Aorta (tissue), 5 donors: Measurements from ENCODE around the gene BOLA1. TPM values are rescaled to one million over a fixed set of nuclear protein-coding genes. Genes with fewer than 3 reads are reported as not detected.

Experiments used
- ATAC-seq: fragments of 200-7000 bp; cut with Tn5 transposase; one replicate; pipeline ENCODE4 v1.9.1; 2022; ENCODE audit warnings: moderate library complexity; ENCODE audit not compliant: low FRiP score
- DNase-seq, 2 donors: peaks; one replicate each; pipeline ENCODE4 v3.0.0-alpha.2; 2020
- H3K27ac ChIP-seq, 2 donors: one replicate each; pipeline ENCODE4 v1.5.1; 2013; ENCODE audit warnings: low read length in 2 of 2, mild to moderate bottlenecking in 2 of 2, moderate library complexity in 2 of 2, control low read depth in 1 of 2, inconsistent platforms in 1 of 2, low read depth in 1 of 2
- H3K27me3 ChIP-seq, 2 donors: one replicate each; pipeline ENCODE4 v1.6.1; 2013; ENCODE audit warnings: control low read depth in 1 of 2, low read length in 1 of 2, mild to moderate bottlenecking in 1 of 2, moderate library complexity in 1 of 2; ENCODE audit not compliant: insufficient read depth in 2 of 2, control insufficient read depth in 1 of 2
- H3K36me3 ChIP-seq, 2 donors: one replicate each; pipeline ENCODE4 v1.6.1; 2013; ENCODE audit warnings: control low read depth in 1 of 2, low read length in 1 of 2, mild to moderate bottlenecking in 1 of 2; ENCODE audit not compliant: insufficient read depth in 2 of 2, control insufficient read depth in 1 of 2
- H3K4me1 ChIP-seq, 2 donors: one replicate each; pipeline ENCODE4 v1.6.1; 2013; ENCODE audit warnings: low read length in 2 of 2, control low read depth in 1 of 2, mild to moderate bottlenecking in 1 of 2, moderate library complexity in 1 of 2; ENCODE audit not compliant: insufficient read depth in 2 of 2, control insufficient read depth in 1 of 2
- H3K4me3 ChIP-seq, 2 donors: one replicate each; pipeline ENCODE4 v1.5.1; 2013; ENCODE audit warnings: low read length in 2 of 2, control low read depth in 1 of 2, mild to moderate bottlenecking in 1 of 2
- H3K9me3 ChIP-seq: one replicate; pipeline ENCODE4 v1.6.1; 2013; ENCODE audit warnings: mild to moderate bottlenecking, low read length; ENCODE audit not compliant: control insufficient read depth
- WGBS, 2 donors: extraction: QIAGEN DNeasy Blood & Tissue Kit; methylation state at CpG; one replicate each; pipeline ENCODE4 v1.1.7; 2013; 5-methylcytosine and 5-hydroxymethylcytosine counted together
- intact Hi-C, 2 donors: fragments of 100-400 bp; cut with DNase I; formaldehyde crosslinking; loops; one replicate each; pipeline versions ENCODE4 v1.14.2 to v1.15.0; 2022
- polyA plus RNA-seq, 2 donors: library from polyadenylated mRNA; stranded (reverse); fragments of 200-250 nt; gene quantifications; one replicate each; pipeline ENCODE4 v1.2.3, GENCODE V29; 2013
- total RNA-seq, 2 donors: library from RNA; stranded (reverse); fragmentation: NEBNext Ultra II Directional; extraction: Animal tissue kit (Norgen Biotek cat#: 25700); gene quantifications; one replicate each; pipeline ENCODE4 v1.2.1, GENCODE V29; 2021
- donor health status: healthy with polysubstance abuse.
- donor health status: Bipolar disorder and iron deficiency.
- donor health status: DM: no; HTN: no; CAD: no.
- donor health status: DM: no; HTN: no; CAD: no.
- donor health status: DM: yes; HTN: yes; CAD: no.

The BOLA1 gene
- total and polyA plus RNA-seq, 4 donors: 8.7 to 26.6 (median 18.1) TPM

DNA sequence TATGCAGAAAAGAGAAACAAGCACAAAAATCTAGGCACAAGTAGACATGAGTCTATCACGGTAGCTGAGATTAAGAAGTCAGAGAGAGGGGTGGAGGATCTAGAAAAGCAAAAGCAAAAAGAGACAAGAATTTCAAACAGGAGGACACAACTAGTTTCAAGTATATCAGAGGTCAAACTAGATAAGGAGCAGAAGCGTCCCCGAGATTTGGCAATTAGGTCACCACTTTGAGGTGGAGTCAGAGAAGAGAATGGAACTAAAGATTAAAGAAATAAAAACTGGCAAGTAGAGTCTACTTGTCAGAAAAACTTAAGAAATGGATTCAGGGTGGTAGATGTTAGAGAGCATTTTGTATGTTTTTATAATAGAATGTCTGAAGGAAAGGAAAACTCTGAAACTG, 26.0 kb downstream of the BOLA1 start:
- H3K27ac ChIP-seq: no peak overlapping the region
- peaks cover 8 to 13% of the 10 kb centered on the region in 2 donors for H3K36me3 ChIP-seq
- DNase-seq (no peak), ATAC-seq (no peak)
- intact Hi-C loops: loop anchor here in 1 of 2 donors (5.0 kb wide), 1 partner anchor 33 kb away; no protein-coding TSS in a partner anchor
- no peak overlapping the region for H3K4me3 ChIP-seq
- 79 to 88% methylated on average over 3 of the region's 3 CpGs for WGBS, 2 donors
- no peaks in the 10 kb centered on the region for H3K27me3 ChIP-seq
- peaks cover 0 to 3% of the 10 kb centered on the region in 2 donors for H3K4me1 ChIP-seq
- H3K9me3 ChIP-seq: no peaks in the 10 kb centered on the region

DNA sequence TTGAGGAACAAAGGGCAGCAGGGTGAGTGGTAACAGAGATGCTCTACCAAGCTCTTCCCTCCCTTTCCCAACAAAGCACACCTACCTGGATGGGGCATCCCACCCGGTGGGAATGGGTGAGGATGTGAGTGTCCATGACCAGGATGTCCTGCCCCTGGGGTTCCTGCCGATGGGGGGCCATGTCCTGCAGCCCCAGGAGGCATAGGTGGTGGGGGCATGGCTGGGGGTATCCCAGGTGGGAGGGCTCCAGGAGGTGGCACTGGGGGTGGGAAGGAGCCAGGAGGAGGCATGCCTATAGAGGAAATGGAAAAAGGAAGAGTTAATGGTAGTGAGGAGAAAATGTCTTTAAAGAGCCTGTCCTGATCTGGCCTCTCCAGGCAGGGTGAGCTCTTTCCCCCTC, 26.4 kb downstream of the BOLA1 start:
- intact Hi-C loops: loop anchor here in 1 of 2 donors (5.0 kb wide), 1 partner anchor 33 kb away; no protein-coding TSS in a partner anchor
- ATAC-seq: no peak
- Histone ChIP-seq H3K36me3 (peaks cover 8 to 13% of the 10 kb centered on the region in 2 donors), H3K9me3 (no peaks in the 10 kb centered on the region), H3K27me3 (no peaks in the 10 kb centered on the region), H3K4me1 (peaks cover 0 to 3% of the 10 kb centered on the region in 2 donors), H3K27ac (no peak overlapping the region), H3K4me3 (no peak overlapping the region)
- WGBS, 2 donors: 81 to 86% methylated on average over 2 of the region's 2 CpGs
- DNase-seq: peak in 1 of 2 donors; percentile 37

DNA sequence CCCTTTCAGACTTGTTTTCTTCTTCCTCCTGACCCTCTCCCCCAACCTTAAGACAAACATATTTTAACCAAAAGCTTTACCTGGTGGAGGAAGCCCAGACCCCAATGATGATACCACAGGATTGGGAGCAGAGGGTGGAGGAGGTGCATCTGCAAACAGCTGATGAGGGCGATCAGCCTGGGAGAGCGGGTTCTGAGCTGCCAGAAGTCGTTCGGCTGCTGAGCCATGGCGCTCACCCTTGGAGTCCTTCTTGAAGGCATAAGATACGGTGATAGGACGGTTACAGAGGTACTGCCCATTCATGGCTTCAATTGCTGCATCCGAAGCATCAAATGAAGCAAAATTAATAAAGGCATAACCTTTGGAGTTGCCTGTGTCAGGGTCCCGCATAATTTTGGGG, 26.9 kb downstream of the BOLA1 start:
- intact Hi-C loops: loop anchor here in 1 of 2 donors (5.0 kb wide), 1 partner anchor 34 kb away; no protein-coding TSS in a partner anchor
- no peak for ATAC-seq
- H3K4me3 ChIP-seq: no peak overlapping the region
- peaks cover 0 to 3% of the 10 kb centered on the region in 2 donors for H3K4me1 ChIP-seq
- H3K9me3 ChIP-seq: no peaks in the 10 kb centered on the region
- H3K36me3 ChIP-seq: peaks cover 8 to 13% of the 10 kb centered on the region in 2 donors
- peak in 1 of 2 donors; percentile 56 for DNase-seq
- H3K27me3 ChIP-seq: no peaks in the 10 kb centered on the region
- WGBS, 2 donors: 91 to 92% methylated on average over 9 of the region's 9 CpGs
- H3K27ac ChIP-seq: no peak overlapping the region

DNA sequence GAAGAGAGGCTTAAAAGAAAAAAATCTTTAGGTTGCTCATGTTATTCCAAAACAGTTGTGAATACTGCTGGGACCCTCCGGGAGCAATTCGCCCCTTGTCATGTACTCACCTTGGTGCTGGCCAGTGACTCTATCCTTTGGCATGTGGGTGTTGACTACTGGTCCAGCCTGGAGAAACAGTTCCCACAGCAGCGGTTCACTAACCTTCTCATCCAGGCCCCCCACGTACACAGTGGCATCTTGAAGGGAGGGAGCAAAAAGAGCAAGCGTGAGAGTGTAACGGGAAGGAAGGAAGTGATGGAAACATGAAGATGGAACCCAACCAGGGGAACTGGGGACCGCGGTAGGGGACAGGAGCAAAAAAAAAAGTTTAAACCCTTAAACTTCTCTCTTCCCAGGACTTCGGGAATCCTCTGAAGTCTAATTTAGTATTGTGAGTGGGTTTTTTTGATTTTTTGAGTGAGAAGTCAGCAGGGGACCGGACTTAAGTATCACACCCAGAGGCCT, 27.7 kb downstream of the BOLA1 start:
- ATAC-seq (no peak), DNase-seq (peak in 1 of 2 donors; percentile 19)
- Histone ChIP-seq H3K4me1 (peaks cover 0 to 3% of the 10 kb centered on the region in 2 donors), H3K9me3 (no peaks in the 10 kb centered on the region), H3K27ac (peak overlapping the region in 1 of 2 donors; percentile 53), H3K27me3 (no peaks in the 10 kb centered on the region), H3K36me3 (peaks cover 8 to 13% of the 10 kb centered on the region in 2 donors), H3K4me3 (peak overlapping the region; percentile 76 to 92)
- WGBS, 2 donors: 1 to 4% methylated on average over 10 of the region's 10 CpGs
- intact Hi-C loops: loop anchor here in 1 of 2 donors (5.0 kb wide), 1 partner anchor 35 kb away; no protein-coding TSS in a partner anchor

GRCh38 chr1:149927563-149928400, 28.4 kb downstream of the BOLA1 start, which contains the start of gene SF3B4:
Gene SF3B4, minus strand, starts transcription at chr1:149927803. Its CDS starts 44 bp downstream, at chr1:149927759.
- Histone ChIP-seq H3K9me3 (no peaks in the 10 kb centered on the region), H3K4me3 (peak within 1 kb of the TSS; percentile 76 to 92), H3K4me1 (peaks cover 0 to 3% of the 10 kb centered on the region in 2 donors), H3K36me3 (peaks cover 8 to 13% of the 10 kb centered on the region in 2 donors), H3K27me3 (no peaks in the 10 kb centered on the region), H3K27ac (peak within 1 kb of the TSS; percentile 62 to 84)
- peak; percentile 97 to 99 for DNase-seq
- ATAC-seq: peak; percentile 97
- intact Hi-C loops: loop anchor here in 1 of 2 donors (5.0 kb wide), 1 partner anchor 35 kb away; no protein-coding TSS in a partner anchor
- WGBS, 2 donors: 0 to 1% methylated on average over 47 of the region's 47 CpGs

- 0% methylated on average over 1 of the region's 1 CpG for WGBS, 2 donors
- Histone ChIP-seq H3K27ac (peak overlapping the region; percentile 62 to 84), H3K36me3 (peaks cover 7 to 12% of the 10 kb centered on the region in 2 donors), H3K27me3 (no peaks in the 10 kb centered on the region), H3K4me3 (peak overlapping the region in 1 of 2 donors; percentile 55), H3K9me3 (no peaks in the 10 kb centered on the region), H3K4me1 (peaks cover 0 to 3% of the 10 kb centered on the region in 2 donors)
- DNase-seq (no peak), ATAC-seq (no peak)
- intact Hi-C loops: loop anchor here in 1 of 2 donors (5.0 kb wide), 1 partner anchor 36 kb away; no protein-coding TSS in a partner anchor
Observed at GRCh38 chr1:149928401-149928724, 29.0 kb downstream of the BOLA1 start.

DNA sequence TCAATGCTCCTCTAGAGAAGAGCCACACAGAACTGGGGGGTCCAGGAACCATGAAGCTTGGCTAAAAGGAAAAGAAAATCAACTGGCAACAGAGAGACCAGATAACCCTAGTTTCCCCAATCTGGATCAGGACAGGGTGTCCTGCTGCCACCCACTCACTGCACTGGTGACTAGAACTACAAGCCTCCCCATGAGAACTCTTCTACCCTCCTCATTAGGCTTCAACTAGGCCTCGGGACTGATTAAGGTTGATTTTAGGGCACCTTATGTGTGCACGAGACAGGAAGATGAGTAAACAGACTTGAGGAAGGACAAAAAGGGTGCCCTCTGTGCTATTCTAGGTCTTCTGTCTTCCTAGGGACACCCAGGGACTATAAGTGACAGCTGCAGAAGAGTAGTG, 30.5 kb downstream of the BOLA1 start:
- H3K27ac ChIP-seq: no peak overlapping the region
- peaks cover 1 to 8% of the 10 kb centered on the region in 2 donors for H3K36me3 ChIP-seq
- intact Hi-C loops: loop anchor here in 1 of 2 donors (5.0 kb wide), 1 partner anchor 38 kb away; no protein-coding TSS in a partner anchor
- H3K4me1 ChIP-seq: peaks cover 0 to 3% of the 10 kb centered on the region in 2 donors
- no peak overlapping the region for H3K4me3 ChIP-seq
- DNase-seq (no peak), ATAC-seq (no peak)
- no peaks in the 10 kb centered on the region for H3K9me3 ChIP-seq
- H3K27me3 ChIP-seq: no peaks in the 10 kb centered on the region
- whole genome bisulfite sequencing, 2 donors: 81 to 85% methylated on average over 2 of the region's 2 CpGs

DNA sequence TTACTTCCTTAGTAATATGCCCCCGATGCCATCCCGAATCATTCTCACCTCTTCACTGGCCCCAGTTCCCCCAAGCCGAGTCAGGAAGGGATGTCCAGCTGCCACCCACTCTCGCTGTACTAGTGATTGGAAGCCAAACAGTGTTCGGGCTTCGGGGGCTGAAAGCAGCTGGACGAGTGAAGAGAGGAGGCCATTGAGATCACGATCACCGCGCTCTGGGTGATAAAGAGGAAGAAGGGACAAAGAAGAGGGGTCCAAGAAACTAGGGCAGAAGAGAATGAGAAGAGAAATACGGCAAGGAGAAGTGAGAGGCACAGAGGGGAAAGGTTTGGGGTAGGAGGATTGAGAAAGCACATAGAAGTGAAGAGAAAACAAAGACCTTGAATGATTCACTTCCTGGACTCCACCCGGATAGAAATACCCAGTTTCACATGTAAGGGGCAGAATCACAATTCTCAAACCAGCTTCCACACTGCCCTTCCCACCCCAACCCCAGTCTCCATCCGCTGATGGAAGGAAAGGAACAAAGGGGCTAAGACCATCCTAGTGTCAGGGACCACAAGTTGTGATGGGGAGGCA, 31.9 kb downstream of the BOLA1 start:
- Histone ChIP-seq H3K9me3 (no peaks in the 10 kb centered on the region), H3K4me1 (peaks cover under 1 to 7% of the 10 kb centered on the region in 2 donors), H3K36me3 (peaks cover under 1 to 4% of the 10 kb centered on the region in 2 donors), H3K27me3 (no peaks in the 10 kb centered on the region), H3K4me3 (no peak overlapping the region), H3K27ac (no peak overlapping the region)
- intact Hi-C loops: no loop called here
- no peak for DNase-seq
- WGBS, 2 donors: 84 to 85% methylated on average over 13 of the region's 13 CpGs
- no peak for ATAC-seq
